Measurements from ENCODE around the gene TAS1R3.

The TAS1R3 gene

GRCh38 chr1:1296070-1297061, 34.7 kb upstream of the TAS1R3 start:
- ChIA-PET CTCF (no interaction called here), POLR2A (no interaction called here)
- DNase-seq (ENCODE audit: extremely low spot score), result no peak
- TF ChIP-seq L3MBTL2 (conservative IDR thresholded peaks at IDR 0.05) (no peak), FOXA1 (IDR thresholded peaks at IDR 0.05) (no peak), SP1 (IDR thresholded peaks at IDR 0.05) (no peak), FOXM1 (IDR thresholded peaks at IDR 0.05; ENCODE audit: borderline replicate concordance) (no peak), TARDBP (IDR thresholded peaks at IDR 0.05) (no peak), FOXK2 (IDR thresholded peaks at IDR 0.05) (no peak), ZNF384 (IDR thresholded peaks at IDR 0.05) (no peak), ELF4 (IDR thresholded peaks at IDR 0.05) (no peak), BHLHE40 (IDR thresholded peaks at IDR 0.05; ENCODE audit: borderline replicate concordance) (no peak), SUZ12 (IDR thresholded peaks at IDR 0.05) (no peak), LEF1 (IDR thresholded peaks at IDR 0.05; ENCODE audit: borderline replicate concordance) (no peak), ARNT (IDR thresholded peaks at IDR 0.05) (no peak), CTBP1 (IDR thresholded peaks at IDR 0.05; ENCODE audit: borderline replicate concordance) (no peak), PKNOX1 (IDR thresholded peaks at IDR 0.05) (no peak), HDGF (IDR thresholded peaks at IDR 0.05; ENCODE audit: borderline replicate concordance) (no peak), NFRKB (IDR thresholded peaks at IDR 0.05) (no peak)

GRCh38 chr1:1297802-1298424, 33.2 kb upstream of the TAS1R3 start:
- CTCF ChIA-PET, result no interaction called here
- POLR2A ChIA-PET, result no interaction called here
- TF ChIP-seq ZNF384 (IDR thresholded peaks at IDR 0.05), result no peak
- no peak for TF ChIP-seq TARDBP (IDR thresholded peaks at IDR 0.05)
- no peak for TF ChIP-seq ELF4 (IDR thresholded peaks at IDR 0.05)
- TF ChIP-seq FOXM1 (IDR thresholded peaks at IDR 0.05; ENCODE audit: borderline replicate concordance), result no peak
- no peak for TF ChIP-seq FOXA1 (IDR thresholded peaks at IDR 0.05)
- no peak for TF ChIP-seq FOXK2 (IDR thresholded peaks at IDR 0.05)
- TF ChIP-seq LEF1 (IDR thresholded peaks at IDR 0.05; ENCODE audit: borderline replicate concordance), result no peak
- TF ChIP-seq NFRKB (IDR thresholded peaks at IDR 0.05), result no peak
- no peak for TF ChIP-seq ARNT (IDR thresholded peaks at IDR 0.05)
- no peak for TF ChIP-seq L3MBTL2 (conservative IDR thresholded peaks at IDR 0.05)
- no peak for DNase-seq (ENCODE audit: extremely low spot score)

GRCh38 chr1:1298861-1299685, 32.0 kb upstream of the TAS1R3 start:
- ChIA-PET POLR2A (no interaction called here), CTCF (no interaction called here)
- no peak for DNase-seq (ENCODE audit: extremely low spot score)
- TF ChIP-seq PKNOX1 (IDR thresholded peaks at IDR 0.05) (no peak), FOXA1 (IDR thresholded peaks at IDR 0.05) (no peak), ARNT (IDR thresholded peaks at IDR 0.05) (no peak), SP1 (IDR thresholded peaks at IDR 0.05) (no peak), FOXM1 (IDR thresholded peaks at IDR 0.05; ENCODE audit: borderline replicate concordance) (no peak), LEF1 (IDR thresholded peaks at IDR 0.05; ENCODE audit: borderline replicate concordance) (no peak), SUZ12 (IDR thresholded peaks at IDR 0.05) (no peak), FOXK2 (IDR thresholded peaks at IDR 0.05) (no peak), CTBP1 (IDR thresholded peaks at IDR 0.05; ENCODE audit: borderline replicate concordance) (no peak)

GRCh38 chr1:1299686-1300351, 31.3 kb upstream of the TAS1R3 start:
- no peak for TF ChIP-seq ELF4 (IDR thresholded peaks at IDR 0.05)
- no peak for TF ChIP-seq BHLHE40 (IDR thresholded peaks at IDR 0.05; ENCODE audit: borderline replicate concordance)
- TF ChIP-seq FOXA1 (IDR thresholded peaks at IDR 0.05), result no peak
- no peak for TF ChIP-seq NFRKB (IDR thresholded peaks at IDR 0.05)
- TF ChIP-seq TARDBP (IDR thresholded peaks at IDR 0.05), result no peak
- no peak for TF ChIP-seq SP1 (IDR thresholded peaks at IDR 0.05)
- TF ChIP-seq FOXK2 (IDR thresholded peaks at IDR 0.05), result no peak
- TF ChIP-seq ARNT (IDR thresholded peaks at IDR 0.05), result no peak
- TF ChIP-seq SUZ12 (IDR thresholded peaks at IDR 0.05), result no peak
- no peak for TF ChIP-seq L3MBTL2 (conservative IDR thresholded peaks at IDR 0.05)
- POLR2A ChIA-PET, result interaction anchor here (1.2 kb wide), 1 partner anchor 10 kb away, joined by 3 read pairs; no protein-coding TSS in a partner anchor
- CTCF ChIA-PET, result interaction anchor here (0.6 to 1.0 kb wide), 4 partner anchors 8 to 212 kb away, joined by 3 to 5 read pairs (median 4); no protein-coding TSS in a partner anchor
- DNase-seq (ENCODE audit: extremely low spot score), result no peak

- POLR2A ChIA-PET, result interaction anchor here (1.2 to 1.3 kb wide), 2 partner anchors 9 kb away, joined by 3 read pairs; no protein-coding TSS in a partner anchor
- CTCF ChIA-PET, result interaction anchor here (0.6 to 1.0 kb wide), 5 partner anchors 8 to 213 kb away, joined by 3 to 5 read pairs (median 3); partner anchors contain the start of gene CCNL2
- DNase-seq (ENCODE audit: extremely low spot score), result no peak
- TF ChIP-seq SP1 (IDR thresholded peaks at IDR 0.05), result no peak
- no peak for TF ChIP-seq L3MBTL2 (conservative IDR thresholded peaks at IDR 0.05)
- no peak for TF ChIP-seq ARNT (IDR thresholded peaks at IDR 0.05)
- TF ChIP-seq CTBP1 (IDR thresholded peaks at IDR 0.05; ENCODE audit: borderline replicate concordance), result no peak
- no peak for TF ChIP-seq BHLHE40 (IDR thresholded peaks at IDR 0.05; ENCODE audit: borderline replicate concordance)
- TF ChIP-seq FOXK2 (IDR thresholded peaks at IDR 0.05), result no peak
Measured at GRCh38 chr1:1300352-1300739, 30.7 kb upstream of the TAS1R3 start.
